H9 (cell line): ENCODE results near the gene GATAD1. TPM values are rescaled to one million over a fixed set of nuclear protein-coding genes. Genes with fewer than 3 reads are reported as not detected.

Experiments
- DNase-seq: peaks from one replicate; pipeline ENCODE4 v3.0.0-alpha.2; 2017
- H2AFZ ChIP-seq: one replicate; pipeline ENCODE4 v1.6.1; 2013; ENCODE audit warnings: mild to moderate bottlenecking, low read length, control low read depth, moderate library complexity
- H2AK5ac ChIP-seq: 2 replicates; pipeline ENCODE4 v1.6.1; 2013; ENCODE audit warnings: low read length, control low read depth, mixed read lengths; ENCODE audit not compliant: insufficient read length
- H2BK120ac ChIP-seq: one replicate; pipeline ENCODE4 v1.6.1; 2013; ENCODE audit warnings: low read depth, mild to moderate bottlenecking, low read length, control low read depth, inconsistent platforms; ENCODE audit not compliant: poor library complexity, severe bottlenecking
- H2BK12ac ChIP-seq: 2 replicates; pipeline ENCODE4 v1.6.1; 2013; ENCODE audit warnings: low read length, control low read depth, mixed read lengths, low read depth; ENCODE audit not compliant: insufficient read length
- H2BK15ac ChIP-seq: 2 replicates; pipeline ENCODE4 v1.6.1; 2013; ENCODE audit warnings: low read depth, low read length, control low read depth
- H2BK20ac ChIP-seq: one replicate; pipeline ENCODE4 v1.6.1; 2013; ENCODE audit warnings: low read depth, mild to moderate bottlenecking, low read length, control low read depth, inconsistent platforms; ENCODE audit not compliant: poor library complexity, severe bottlenecking
- H2BK5ac ChIP-seq: 2 replicates; pipeline ENCODE4 v1.6.1; 2013; ENCODE audit warnings: low read length, control low read depth, mixed read lengths; ENCODE audit not compliant: insufficient read length
- H3K14ac ChIP-seq: 2 replicates; pipeline ENCODE4 v1.6.1; 2013; ENCODE audit warnings: low read length, control low read depth; ENCODE audit not compliant: insufficient read depth
- H3K18ac ChIP-seq: 2 replicates; pipeline ENCODE4 v1.6.1; 2013; ENCODE audit warnings: low read depth, mild to moderate bottlenecking, mixed read lengths, low read length, control low read depth; ENCODE audit not compliant: insufficient read length
- H3K23ac ChIP-seq: 2 replicates; pipeline ENCODE4 v1.6.1; 2013; ENCODE audit warnings: low read length, control low read depth, mixed read lengths, low read depth; ENCODE audit not compliant: insufficient read length
- H3K23me2 ChIP-seq: 2 replicates; pipeline ENCODE4 v1.6.1; 2013; ENCODE audit warnings: low read depth, mild to moderate bottlenecking, mixed read lengths, low read length, control low read depth; ENCODE audit not compliant: insufficient read length, poor library complexity, severe bottlenecking
- H3K27ac ChIP-seq: 2 replicates; pipeline ENCODE4 v1.5.1; 2013; ENCODE audit warnings: low read length, control low read depth, mixed read lengths, low read depth; ENCODE audit not compliant: insufficient read length
- H3K27me3 ChIP-seq: 2 replicates; pipeline ENCODE4 v1.6.1; 2013; ENCODE audit warnings: low read length, control low read depth, inconsistent platforms; ENCODE audit not compliant: insufficient read depth
- H3K4ac ChIP-seq: 2 replicates; pipeline ENCODE4 v1.6.1; 2013; ENCODE audit warnings: low read depth, mild to moderate bottlenecking, control low read depth, inconsistent platforms, low read length, moderate library complexity
- H3K4me1 ChIP-seq: 2 replicates; pipeline ENCODE4 v1.6.1; 2013; ENCODE audit warnings: low read length, control low read depth, inconsistent platforms; ENCODE audit not compliant: insufficient read depth
- H3K4me2 ChIP-seq: 2 replicates; pipeline ENCODE4 v1.6.1; 2013; ENCODE audit warnings: low read length, control low read depth, mixed read lengths; ENCODE audit not compliant: insufficient read length, insufficient read depth
- H3K56ac ChIP-seq: 2 replicates; pipeline ENCODE4 v1.6.1; 2013; ENCODE audit warnings: low read depth, mild to moderate bottlenecking, mixed read lengths, low read length, control low read depth; ENCODE audit not compliant: insufficient read length
- H3K79me1 ChIP-seq: 2 replicates; pipeline ENCODE4 v1.6.1; 2013; ENCODE audit warnings: low read depth, mild to moderate bottlenecking, moderate library complexity, low read length, control low read depth, inconsistent platforms; ENCODE audit not compliant: insufficient read depth, poor library complexity, severe bottlenecking
- H3K79me2 ChIP-seq: 2 replicates; pipeline ENCODE4 v1.6.1; 2013; ENCODE audit warnings: low read length, control low read depth, inconsistent platforms; ENCODE audit not compliant: insufficient read depth
- H3K9ac ChIP-seq: 2 replicates; pipeline ENCODE4 v1.6.1; 2013; ENCODE audit warnings: low read length, control low read depth, mixed read lengths; ENCODE audit not compliant: insufficient read length; ENCODE audit errors: extremely low read depth
- H3K9me3 ChIP-seq: one replicate; pipeline ENCODE4 v1.6.1; 2013; ENCODE audit warnings: low read depth, low read length, inconsistent platforms; ENCODE audit not compliant: control insufficient read depth
- H3T11ph ChIP-seq: one replicate; pipeline ENCODE4 v1.6.1; 2013; ENCODE audit warnings: mild to moderate bottlenecking, low read length, control low read depth, inconsistent platforms
- H4K20me1 ChIP-seq: one replicate; pipeline ENCODE4 v1.6.1; 2013; ENCODE audit not compliant: control insufficient read depth, insufficient read length, insufficient read depth
- H4K5ac ChIP-seq: 2 replicates; pipeline ENCODE4 v1.6.1; 2013; ENCODE audit warnings: low read depth, mild to moderate bottlenecking, mixed read lengths, low read length, control low read depth; ENCODE audit not compliant: insufficient read length
- H4K8ac ChIP-seq: replicated peaks from 2 replicates; pipeline ENCODE4 v1.6.1; 2013; ENCODE audit warnings: low read length, control low read depth, mixed read lengths, low read depth; ENCODE audit not compliant: insufficient read length
- H4K91ac ChIP-seq: 2 replicates; pipeline ENCODE4 v1.6.1; 2013; ENCODE audit warnings: low read depth, mild to moderate bottlenecking, moderate library complexity, mixed read lengths, low read length, control low read depth; ENCODE audit not compliant: insufficient read length
- H3K27ac Mint-ChIP-seq, 3 experiments: 2 replicates in 2 of 3; 3 replicates in 1 of 3; pipeline ENCODE4 v1.8.0; 2020 to 2021; ENCODE audit warnings: mixed read lengths in 3 of 3, mild to moderate bottlenecking in 1 of 3, moderate library complexity in 1 of 3
- H3K27me3 Mint-ChIP-seq: 2 replicates; pipeline ENCODE4 v1.8.0; 2021; ENCODE audit warnings: low read depth, mild to moderate bottlenecking, moderate library complexity, mixed read lengths
- H3K36me3 Mint-ChIP-seq, 3 experiments: 2 replicates in 2 of 3; 3 replicates in 1 of 3; pipeline ENCODE4 v1.8.0; 2020 to 2021; ENCODE audit warnings: low read depth in 3 of 3, mixed read lengths in 3 of 3; ENCODE audit not compliant: insufficient read depth in 1 of 3
- H3K4me1 Mint-ChIP-seq, 2 experiments: 2 replicates each; pipeline ENCODE4 v1.8.0; 2020; ENCODE audit warnings: mixed read lengths in 2 of 2
- H3K4me3 Mint-ChIP-seq, 2 experiments: 2 replicates in 1 of 2; 3 replicates in 1 of 2; pipeline ENCODE4 v1.8.0; 2020 to 2021; ENCODE audit warnings: mild to moderate bottlenecking in 2 of 2, mixed read lengths in 2 of 2, moderate library complexity in 1 of 2
- H3K9me3 Mint-ChIP-seq, 2 experiments: 2 replicates in 1 of 2; 3 replicates in 1 of 2; pipeline ENCODE4 v1.8.0; 2020; ENCODE audit warnings: mild to moderate bottlenecking in 2 of 2, mixed read lengths in 2 of 2, moderate library complexity in 1 of 2
- CTCF ChIP-seq: fragments of 200-600 bp; sonication (generic); conservative IDR thresholded peaks from 3 replicates; pipeline ENCODE4 v1.8.0; 2021; ENCODE audit warnings: antibody characterized with exemption, mild to moderate bottlenecking
- WGBS: extraction: QIAGEN DNeasy Blood & Tissue Kit; methylation state at CpG from one replicate; pipeline ENCODE4 v1.1.7; 2013; ENCODE audit warnings: missing lambda C conversion rate, low lambda C conversion rate, mixed read lengths; ENCODE audit not compliant: insufficient read length; ENCODE audit errors: extremely low coverage; 5-methylcytosine and 5-hydroxymethylcytosine counted together
- total RNA-seq: library from RNA; stranded (reverse); gene quantifications from 2 replicates; pipeline ENCODE4 v1.2.1, GENCODE V29; 2021

Gene GATAD1
- total RNA-seq, 1 experiment from 2014 or later: 36.5 TPM

- H4K8ac ChIP-seq: no peak overlapping the region
- no peak overlapping the region for H2BK15ac ChIP-seq
- Mint-ChIP-seq H3K4me1 (peaks cover 16 to 17% of the 10 kb centered on the region in 2 experiments), H3K4me3 (no peak overlapping the region), H3K27ac (no peak overlapping the region), H3K27me3 (no peaks in the 10 kb centered on the region; the same call in 1 of the 2 replicates), H3K36me3 (peaks cover 0 to under 1% (median 0%) of the 10 kb centered on the region in 3 experiments; a peak in 2 of 7 replicates), H3K9me3 (peaks cover 0 to 2% of the 10 kb centered on the region in 2 experiments; a peak in 3 of 5 replicates)
- H3K23ac ChIP-seq: no peak overlapping the region
- no peak overlapping the region for H3K18ac ChIP-seq
- H2AFZ ChIP-seq: no peak overlapping the region
- no peak for TF ChIP-seq CTCF
- no peak overlapping the region for H3K9ac ChIP-seq
- H2BK120ac ChIP-seq: no peak overlapping the region
- no CpG with 5 or more reads among the region's 8 CpGs for WGBS
- DNase-seq: no peak
- no peak overlapping the region for H2AK5ac ChIP-seq
- no peak overlapping the region for H3K4ac ChIP-seq
- H3K14ac ChIP-seq: no peak overlapping the region
- no peak overlapping the region for H4K5ac ChIP-seq
- H3K9me3 ChIP-seq: no peaks in the 10 kb centered on the region
- H2BK5ac ChIP-seq: no peak overlapping the region
- no peak overlapping the region for H2BK20ac ChIP-seq
- H3K27ac ChIP-seq: no peak overlapping the region
- H3K79me1 ChIP-seq: no peaks in the 10 kb centered on the region
- no peak overlapping the region for H4K91ac ChIP-seq
- H3K4me1 ChIP-seq: peaks cover 6% of the 10 kb centered on the region; the same call in 1 of the 2 replicates
- no peaks in the 10 kb centered on the region for H3K23me2 ChIP-seq
- no peak overlapping the region for H3T11ph ChIP-seq
- no peaks in the 10 kb centered on the region for H3K79me2 ChIP-seq
- no peaks in the 10 kb centered on the region for H4K20me1 ChIP-seq
- H2BK12ac ChIP-seq: no peak overlapping the region
- no peak overlapping the region for H3K4me2 ChIP-seq
- no peak overlapping the region for H3K56ac ChIP-seq
- H3K27me3 ChIP-seq: no peaks in the 10 kb centered on the region
Observed at GRCh38 chr7:92433019-92433418, 14.3 kb upstream of the GATAD1 start.
